WI38 (cell line): ENCODE data around the gene CREBL2.

ENCODE experiments used
- H3K4me3 ChIP-seq: 2 replicates; pipeline ENCODE4 v1.5.1; 2011; ENCODE audit warnings: low read depth, mild to moderate bottlenecking, control low read depth, low read length
- TF ChIP-seq, protein P1 (sequence below): IDR thresholded peaks from 2 replicates; pipeline ENCODE4 v1.5.1; 2012; ENCODE audit warnings: low read depth, mild to moderate bottlenecking, control low read depth, low read length

CREBL2 gene

GRCh38 chr12:12654691-12655460, 43.2 kb downstream of the CREBL2 start:
- no peak overlapping the region for H3K4me3 ChIP-seq
- TF ChIP-seq, protein P1, sequence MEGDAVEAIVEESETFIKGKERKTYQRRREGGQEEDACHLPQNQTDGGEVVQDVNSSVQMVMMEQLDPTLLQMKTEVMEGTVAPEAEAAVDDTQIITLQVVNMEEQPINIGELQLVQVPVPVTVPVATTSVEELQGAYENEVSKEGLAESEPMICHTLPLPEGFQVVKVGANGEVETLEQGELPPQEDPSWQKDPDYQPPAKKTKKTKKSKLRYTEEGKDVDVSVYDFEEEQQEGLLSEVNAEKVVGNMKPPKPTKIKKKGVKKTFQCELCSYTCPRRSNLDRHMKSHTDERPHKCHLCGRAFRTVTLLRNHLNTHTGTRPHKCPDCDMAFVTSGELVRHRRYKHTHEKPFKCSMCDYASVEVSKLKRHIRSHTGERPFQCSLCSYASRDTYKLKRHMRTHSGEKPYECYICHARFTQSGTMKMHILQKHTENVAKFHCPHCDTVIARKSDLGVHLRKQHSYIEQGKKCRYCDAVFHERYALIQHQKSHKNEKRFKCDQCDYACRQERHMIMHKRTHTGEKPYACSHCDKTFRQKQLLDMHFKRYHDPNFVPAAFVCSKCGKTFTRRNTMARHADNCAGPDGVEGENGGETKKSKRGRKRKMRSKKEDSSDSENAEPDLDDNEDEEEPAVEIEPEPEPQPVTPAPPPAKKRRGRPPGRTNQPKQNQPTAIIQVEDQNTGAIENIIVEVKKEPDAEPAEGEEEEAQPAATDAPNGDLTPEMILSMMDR, result no peak

GRCh38 chr12:12660201-12660600, 48.5 kb downstream of the CREBL2 start:
- TF ChIP-seq, protein P1, result no peak
- no peak overlapping the region for H3K4me3 ChIP-seq

DNA sequence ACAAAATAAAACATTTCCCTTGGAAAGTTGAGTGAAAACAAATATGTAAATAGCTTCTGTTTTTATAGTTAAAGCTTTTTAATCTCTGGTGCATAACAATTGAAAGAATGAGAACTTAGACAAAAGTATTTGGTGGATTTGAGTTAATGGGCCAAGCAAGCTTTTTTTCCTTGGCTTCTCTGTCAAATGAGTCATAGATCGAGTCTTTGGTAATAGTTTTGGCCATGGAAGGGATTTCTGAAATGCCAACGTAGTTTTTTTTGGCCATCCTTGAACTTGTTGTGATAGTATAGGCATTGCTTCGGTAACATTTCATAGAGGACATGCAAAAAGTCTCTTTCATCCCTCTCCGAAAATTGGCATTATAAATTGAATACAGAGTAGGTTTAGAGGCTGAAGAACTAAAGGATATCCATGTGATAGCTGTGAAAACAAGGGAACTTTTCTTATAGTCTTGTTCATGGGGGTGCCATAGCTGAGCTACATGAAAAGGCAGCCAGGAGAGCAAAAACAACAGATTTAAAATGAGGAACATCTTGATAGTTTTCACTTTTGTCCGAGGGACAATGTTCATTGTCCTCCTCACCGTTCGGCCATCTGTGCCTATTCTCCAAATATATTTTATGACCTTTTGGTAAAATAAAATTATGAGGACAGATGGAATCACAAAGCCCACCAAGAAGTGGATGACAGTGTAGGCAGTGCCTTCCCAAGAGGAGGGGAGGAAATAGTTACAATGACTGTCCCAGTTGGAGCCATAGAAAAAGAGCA, 49.6 kb downstream of the CREBL2 start:
- TF ChIP-seq, protein P1, result no peak

GRCh38 chr12:12663644-12664294, 52.1 kb downstream of the CREBL2 start:
- no peak overlapping the region for H3K4me3 ChIP-seq
- TF ChIP-seq, protein P1, result no peak

More for the DNA sequence above, 49.6 kb downstream of the CREBL2 start:
- no peak overlapping the region for H3K4me3 ChIP-seq

GRCh38 chr12:12665194-12665593, 53.5 kb downstream of the CREBL2 start:
- TF ChIP-seq, protein P1, result no peak
- no peak overlapping the region for H3K4me3 ChIP-seq

DNA sequence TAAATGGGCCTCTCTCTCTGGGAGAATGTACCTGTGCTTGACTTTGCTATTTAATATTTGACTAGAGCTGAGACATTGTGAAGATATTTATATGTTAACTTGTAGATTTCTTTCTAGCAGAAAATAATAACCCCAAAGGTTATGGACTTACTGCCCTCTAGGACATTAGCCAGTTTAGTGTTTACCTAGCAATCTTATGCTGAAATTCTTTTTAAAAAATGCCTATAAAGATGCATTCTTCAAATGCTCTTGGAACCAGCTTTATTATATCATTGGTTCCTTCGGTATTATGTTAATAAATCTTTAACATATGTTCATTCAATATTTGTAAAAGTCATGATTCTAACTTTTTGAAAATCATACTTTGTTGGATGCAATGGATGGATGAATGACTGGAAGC, 56.3 kb downstream of the CREBL2 start:
- TF ChIP-seq, protein P1, result no peak
- no peak overlapping the region for H3K4me3 ChIP-seq
